ENCODE data around the gene SPTAN1. TPM values are rescaled to one million over a fixed set of nuclear protein-coding genes. Genes with fewer than 3 reads are reported as not detected.

The SPTAN1 gene
- total RNA-seq, 4 donors from 2014 or later, result 204 to 368 (median 348) TPM

- no peak for TF ChIP-seq EP300 (IDR thresholded peaks at IDR 0.05)
- peak in 1 of 2 donors; percentile 19 for TF ChIP-seq POLR2AphosphoS5 (IDR thresholded peaks at IDR 0.05)
- Histone ChIP-seq H3K27me3 (no peaks in the 10 kb centered on the region), H3K9me3 (no peaks in the 10 kb centered on the region), H3K27ac (replicated peaks in 1 of 4) (no peak overlapping the region), H3K4me1 (peaks cover 0 to 11% (median 8%) of the 10 kb centered on the region in 4 donors), H3K36me3 (peaks cover 90 to 99% (median 98%) of the 10 kb centered on the region in 4 donors), H3K4me3 (no peak overlapping the region)
- WGBS, result 62% methylated on average over 13 of the region's 14 CpGs
- no peak for DNase-seq (ENCODE audit: extremely low spot score)
- intact Hi-C loops (cut with DNase I), result no loop called here
Measured at GRCh38 chr9:128621730-128622455, 69.5 kb downstream of the SPTAN1 start.

- intact Hi-C loops (cut with DNase I), result no loop called here
- Histone ChIP-seq H3K27ac (replicated peaks in 1 of 4) (no peak overlapping the region), H3K4me3 (no peak overlapping the region), H3K4me1 (peaks cover 16 to 33% (median 29%) of the 10 kb centered on the region in 4 donors), H3K36me3 (peaks cover 81 to 99% (median 98%) of the 10 kb centered on the region in 4 donors), H3K27me3 (no peaks in the 10 kb centered on the region), H3K9me3 (no peaks in the 10 kb centered on the region)
- DNase-seq (ENCODE audit: extremely low spot score), result no peak
- TF ChIP-seq POLR2AphosphoS5 (IDR thresholded peaks at IDR 0.05) (no peak), EP300 (IDR thresholded peaks at IDR 0.05) (no peak), POLR2A (IDR thresholded peaks at IDR 0.05; ENCODE audit: low read depth) (no peak)
- TF ChIP-seq, protein P1, sequence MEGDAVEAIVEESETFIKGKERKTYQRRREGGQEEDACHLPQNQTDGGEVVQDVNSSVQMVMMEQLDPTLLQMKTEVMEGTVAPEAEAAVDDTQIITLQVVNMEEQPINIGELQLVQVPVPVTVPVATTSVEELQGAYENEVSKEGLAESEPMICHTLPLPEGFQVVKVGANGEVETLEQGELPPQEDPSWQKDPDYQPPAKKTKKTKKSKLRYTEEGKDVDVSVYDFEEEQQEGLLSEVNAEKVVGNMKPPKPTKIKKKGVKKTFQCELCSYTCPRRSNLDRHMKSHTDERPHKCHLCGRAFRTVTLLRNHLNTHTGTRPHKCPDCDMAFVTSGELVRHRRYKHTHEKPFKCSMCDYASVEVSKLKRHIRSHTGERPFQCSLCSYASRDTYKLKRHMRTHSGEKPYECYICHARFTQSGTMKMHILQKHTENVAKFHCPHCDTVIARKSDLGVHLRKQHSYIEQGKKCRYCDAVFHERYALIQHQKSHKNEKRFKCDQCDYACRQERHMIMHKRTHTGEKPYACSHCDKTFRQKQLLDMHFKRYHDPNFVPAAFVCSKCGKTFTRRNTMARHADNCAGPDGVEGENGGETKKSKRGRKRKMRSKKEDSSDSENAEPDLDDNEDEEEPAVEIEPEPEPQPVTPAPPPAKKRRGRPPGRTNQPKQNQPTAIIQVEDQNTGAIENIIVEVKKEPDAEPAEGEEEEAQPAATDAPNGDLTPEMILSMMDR (IDR thresholded peaks at IDR 0.05), result no peak
- 88% methylated on average over 10 of the region's 10 CpGs for WGBS
Measured at GRCh38 chr9:128624566-128624965, 72.2 kb downstream of the SPTAN1 start.

DNA sequence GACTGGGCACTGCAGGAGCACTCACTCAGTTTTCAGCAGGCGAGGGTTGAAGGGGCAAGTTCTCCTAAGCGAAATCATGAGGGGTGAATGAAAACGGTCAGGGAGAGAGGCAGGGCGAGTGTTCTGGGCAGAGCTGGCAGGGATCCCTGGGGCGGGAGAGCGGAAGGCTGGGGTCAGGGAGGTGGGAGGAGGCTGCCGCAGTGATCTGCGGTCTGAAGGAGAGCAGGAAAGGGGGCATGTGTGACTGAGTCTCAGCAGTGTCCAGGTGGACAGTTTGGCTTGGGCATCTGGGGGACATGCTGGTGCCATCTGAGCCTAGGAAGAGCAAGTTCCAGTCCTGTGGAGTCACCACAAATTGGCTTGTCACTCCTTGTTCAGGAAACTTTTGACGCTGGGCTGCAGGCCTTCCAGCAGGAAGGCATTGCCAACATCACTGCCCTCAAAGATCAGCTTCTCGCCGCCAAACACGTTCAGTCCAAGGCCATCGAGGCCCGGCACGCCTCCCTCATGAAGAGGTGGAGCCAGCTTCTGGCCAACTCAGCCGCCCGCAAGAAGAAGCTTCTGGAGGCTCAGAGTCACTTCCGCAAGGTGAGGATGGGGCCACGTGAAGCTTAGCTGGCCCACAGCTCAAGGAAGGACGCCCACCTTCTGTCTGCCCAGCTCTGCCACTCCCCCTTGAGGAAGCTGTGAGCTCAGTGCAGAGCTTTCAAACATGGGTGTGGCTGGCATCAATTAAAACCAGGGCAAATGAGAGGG lies 73.2 kb downstream of the SPTAN1 start:
- intact Hi-C loops (cut with DNase I), result no loop called here
- Histone ChIP-seq H3K9me3 (no peaks in the 10 kb centered on the region), H3K36me3 (peaks cover 84 to 99% (median 98%) of the 10 kb centered on the region in 4 donors), H3K4me1 (peaks cover 16 to 40% (median 32%) of the 10 kb centered on the region in 4 donors), H3K27me3 (no peaks in the 10 kb centered on the region), H3K4me3 (no peak overlapping the region), H3K27ac (replicated peaks in 1 of 4) (peak overlapping the region in 1 of 4 donors; percentile 6)
- no peak for DNase-seq (ENCODE audit: extremely low spot score)
- WGBS, result 82% methylated on average over 20 of the region's 20 CpGs
- TF ChIP-seq POLR2A (IDR thresholded peaks at IDR 0.05; ENCODE audit: low read depth), result no peak
- TF ChIP-seq EP300 (IDR thresholded peaks at IDR 0.05), result no peak
- no peak for TF ChIP-seq POLR2AphosphoS5 (IDR thresholded peaks at IDR 0.05)
- TF ChIP-seq, protein P1 (IDR thresholded peaks at IDR 0.05), result no peak

DNA sequence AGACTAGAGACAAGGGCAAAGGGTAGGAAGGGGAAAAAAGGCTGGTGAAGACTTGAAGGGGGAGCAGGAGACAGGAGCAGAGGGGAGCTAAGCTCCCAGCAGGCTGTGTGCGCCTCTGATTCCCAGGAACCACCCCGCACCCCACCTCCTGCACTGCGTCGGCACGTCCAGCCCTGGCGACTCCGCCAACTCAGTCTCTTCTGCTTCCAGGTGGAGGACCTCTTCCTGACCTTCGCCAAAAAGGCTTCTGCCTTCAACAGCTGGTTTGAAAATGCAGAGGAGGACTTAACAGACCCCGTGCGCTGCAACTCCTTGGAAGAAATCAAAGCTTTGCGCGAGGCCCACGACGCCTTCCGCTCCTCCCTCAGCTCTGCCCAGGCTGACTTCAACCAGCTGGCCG lies 73.8 kb downstream of the SPTAN1 start:
- intact Hi-C loops (cut with DNase I), result no loop called here
- H3K27ac ChIP-seq (replicated peaks in 1 of 4), result peak overlapping the region in 1 of 4 donors; percentile 6
- TF ChIP-seq, protein P1 (IDR thresholded peaks at IDR 0.05), result no peak
- TF ChIP-seq POLR2A (IDR thresholded peaks at IDR 0.05; ENCODE audit: low read depth) (no peak), POLR2AphosphoS5 (IDR thresholded peaks at IDR 0.05) (no peak), EP300 (IDR thresholded peaks at IDR 0.05) (no peak)
- H3K36me3 ChIP-seq, result peaks cover 84 to 99% (median 98%) of the 10 kb centered on the region in 4 donors
- no peaks in the 10 kb centered on the region for H3K27me3 ChIP-seq
- 73% methylated on average over 12 of the region's 16 CpGs for WGBS
- H3K4me3 ChIP-seq, result no peak overlapping the region
- DNase-seq (ENCODE audit: extremely low spot score), result no peak
- H3K9me3 ChIP-seq, result no peaks in the 10 kb centered on the region
- peaks cover 16 to 40% (median 32%) of the 10 kb centered on the region in 4 donors for H3K4me1 ChIP-seq

GRCh38 chr9:128627127-128627715 lies 74.8 kb downstream of the SPTAN1 start:
- peaks cover 16 to 32% (median 26%) of the 10 kb centered on the region in 4 donors for H3K4me1 ChIP-seq
- H3K4me3 ChIP-seq, result no peak overlapping the region
- peaks cover 87 to 100% (median 100%) of the 10 kb centered on the region in 4 donors for H3K36me3 ChIP-seq
- H3K27ac ChIP-seq (replicated peaks in 1 of 4), result peak overlapping the region in 2 of 4 donors; percentile 58 to 75
- H3K27me3 ChIP-seq, result no peaks in the 10 kb centered on the region
- intact Hi-C loops (cut with DNase I), result no loop called here
- TF ChIP-seq, protein P1 (IDR thresholded peaks at IDR 0.05), result no peak
- no peak for DNase-seq (ENCODE audit: extremely low spot score)
- WGBS, result 83% methylated on average over 12 of the region's 15 CpGs
- no peaks in the 10 kb centered on the region for H3K9me3 ChIP-seq

Data from esophagus muscularis mucosa (tissue), 4 donors.